GM12878 (cell line): Measurements from ENCODE around the gene CAMTA1. TPM values are rescaled to one million over a fixed set of nuclear protein-coding genes. Genes with fewer than 3 reads are reported as not detected.

Experiments used
- ATAC-seq: fragments of 200-7000 bp; cut with Tn5 transposase; 3 replicates; pipeline ENCODE4 v1.9.1; 2020; ENCODE audit warnings: mild to moderate bottlenecking, moderate library complexity
- BruUV-seq: library from RNA; stranded (reverse); fragments of 400-500 nt; replicated peaks from 2 replicates; lab custom pipeline; 2021; lab: Mats Ljungman, UMichigan
- CTCF ChIA-PET: fragments of 300-600 bp; sonication (Branson Sonifier 250); formaldehyde crosslinking; extraction: SDS; loops from one replicate; lab custom pipeline; 2021; ENCODE audit warnings: inconsistent platforms; lab: Yijun Ruan, JAX
- POLR2A ChIA-PET: fragments of 350-600 bp; formaldehyde crosslinking; extraction: SDS; loops from one replicate; lab custom pipeline; 2021; ENCODE audit warnings: inconsistent platforms; lab: Charles Lee
- RAD21 ChIA-PET: fragments of 300-600 bp; sonication (Branson Sonifier 250); formaldehyde crosslinking; loops from one replicate; lab custom pipeline; 2023; ENCODE audit warnings: antibody characterized with exemption; ENCODE audit not compliant: unreplicated experiment; lab: Charles Lee
- SMC1A ChIA-PET: fragments of 300-600 bp; sonication (Branson Sonifier 250); formaldehyde crosslinking; loops from one replicate; lab custom pipeline; 2023; ENCODE audit not compliant: unreplicated experiment, uncharacterized antibody; lab: Charles Lee
- DNase-seq: peaks from one replicate; pipeline ENCODE4 v3.0.0-alpha.2; 2011; ENCODE audit warnings: low read depth, low spot score
- FAIRE-seq: peaks from 3 replicates; lab custom pipeline; 2011; peaks lifted over from hg19 to GRCh38; lab: Jason Lieb, UNC
- H2AFZ ChIP-seq: 2 replicates; pipeline ENCODE4 v1.6.0; 2011; ENCODE audit warnings: low read depth, low read length, control low read depth; ENCODE audit not compliant: control insufficient read depth
- H3K27ac ChIP-seq: 2 replicates; pipeline ENCODE4 v1.5.1; 2011; ENCODE audit warnings: control low read depth; ENCODE audit not compliant: control insufficient read depth, insufficient read depth
- H3K27me3 ChIP-seq, 2 experiments: replicated peaks in 1 of 2; 2 replicates each; pipeline versions ENCODE4 v1.6.0 to v1.6.1; 2011; ENCODE audit warnings: low read length in 1 of 2; ENCODE audit not compliant: control insufficient read depth in 2 of 2, insufficient read depth in 2 of 2
- H3K36me3 ChIP-seq, 2 experiments: 2 replicates each; pipeline ENCODE4 v1.5.1; 2011; ENCODE audit warnings: low read length in 1 of 2; ENCODE audit not compliant: control insufficient read depth in 2 of 2, insufficient read depth in 2 of 2
- H3K4me1 ChIP-seq: 2 replicates; pipeline ENCODE4 v1.6.1; 2011; ENCODE audit warnings: mild to moderate bottlenecking, low read length, moderate library complexity, mixed read lengths; ENCODE audit not compliant: control insufficient read depth, insufficient read depth
- H3K4me2 ChIP-seq: 2 replicates; pipeline ENCODE4 v1.6.0; 2011; ENCODE audit warnings: control low read depth; ENCODE audit not compliant: control insufficient read depth, insufficient read depth
- H3K4me3 ChIP-seq: fragments of 200-600 bp; sonication (generic); 2 replicates; pipeline ENCODE4 v1.5.1; 2016
- H3K79me2 ChIP-seq: 2 replicates; pipeline ENCODE4 v1.6.0; 2011; ENCODE audit warnings: low read length; ENCODE audit not compliant: control insufficient read depth, insufficient read depth
- H3K9ac ChIP-seq: 2 replicates; pipeline ENCODE4 v1.8.0; 2011; ENCODE audit warnings: low read length, control low read depth, mixed read lengths; ENCODE audit not compliant: control insufficient read depth, insufficient read depth
- H3K9me3 ChIP-seq: replicated peaks from 3 replicates; pipeline ENCODE4 v1.5.1; 2011; ENCODE audit warnings: mild to moderate bottlenecking, low read length; ENCODE audit not compliant: control insufficient read depth, insufficient read depth
- H4K20me1 ChIP-seq: 2 replicates; pipeline ENCODE4 v1.6.0; 2011; ENCODE audit not compliant: control insufficient read depth, insufficient read depth
- CBFB ChIP-seq: IDR thresholded peaks from 2 replicates; pipeline ENCODE4 v1.6.1; 2016; ENCODE audit warnings: antibody characterized with exemption, low read depth
- EED ChIP-seq: sonication (generic); IDR thresholded peaks from 2 replicates; pipeline ENCODE4 v1.6.1; 2016; ENCODE audit warnings: antibody characterized with exemption, low read depth
- IKZF2 ChIP-seq, 2 experiments: fragments of 450-650 bp; IDR thresholded peaks; 2 replicates each; pipeline ENCODE4 v1.6.1; 2017; ENCODE audit warnings: mild to moderate bottlenecking in 2 of 2, moderate library complexity in 2 of 2
- TAF1 ChIP-seq: IDR thresholded peaks from 2 replicates; pipeline ENCODE4 v1.6.1; 2011; ENCODE audit warnings: mild to moderate bottlenecking, low read depth, low read length, borderline replicate concordance
- WGBS: methylation state at CpG from one replicate; pipeline ENCODE4 v1.1.6; 2016; ENCODE audit warnings: low lambda C conversion rate; ENCODE audit not compliant: insufficient replicate concordance, insufficient coverage; ENCODE audit errors: missing lambda C conversion rate; 5-methylcytosine and 5-hydroxymethylcytosine counted together
- in situ Hi-C: fragments of 300-500 bp; cut with MboI; formaldehyde crosslinking; loops from 9 replicates; pipeline ENCODE4 v1.14.3; 2018; ENCODE audit warnings: mixed read lengths
- intact Hi-C: fragments of 100-400 bp; cut with micrococcal nuclease; formaldehyde crosslinking; loops from one replicate; pipeline ENCODE4 v1.14.2; 2022; ENCODE audit not compliant: unreplicated experiment
- polyA plus RNA-seq, 11 experiments: library from polyadenylated mRNA; depleted of rRNA in 4 of 11; unstranded in 6 of 11; stranded (reverse) in 5 of 11; fragments of >200 nt; fragmentation: Nextera tagmentation in 4 of 11; fragmentation: Illumina TruSeq in 1 of 11; extraction: Ambion mirVana in 4 of 11; extraction: Trizol in 1 of 11; gene quantifications; 1 replicate in 1 of 11; 2 replicates in 10 of 11; pipeline versions ENCODE4 v1.2.1 to v1.2.3, GENCODE V29; 2011 to 2016; ENCODE audit warnings: inconsistent platforms in 2 of 11, missing spikeins in 2 of 11, low read depth in 1 of 11
- total RNA-seq, 4 experiments: library from RNA; depleted of rRNA in 3 of 4; stranded (reverse); fragments of >200 nt in 3 of 4; fragmentation: Illumina TruSeq in 1 of 4; extraction: Trizol in 1 of 4; gene quantifications; 2 replicates each; pipeline versions ENCODE4 v1.2.1 to v1.2.3, GENCODE V29; 2013 to 2021
- TF ChIP-seq, protein P1 (sequence below): IDR thresholded peaks from 2 replicates; pipeline ENCODE4 v1.6.1; 2012; ENCODE audit warnings: mild to moderate bottlenecking, low read depth, low read length

CAMTA1 gene
- total and polyA plus RNA-seq, 10 of the 15 experiments (the other 5 are each of a cell fraction or from before 2014, with no cell fraction given) = 37.7 to 148 (median 76.4) TPM

DNA sequence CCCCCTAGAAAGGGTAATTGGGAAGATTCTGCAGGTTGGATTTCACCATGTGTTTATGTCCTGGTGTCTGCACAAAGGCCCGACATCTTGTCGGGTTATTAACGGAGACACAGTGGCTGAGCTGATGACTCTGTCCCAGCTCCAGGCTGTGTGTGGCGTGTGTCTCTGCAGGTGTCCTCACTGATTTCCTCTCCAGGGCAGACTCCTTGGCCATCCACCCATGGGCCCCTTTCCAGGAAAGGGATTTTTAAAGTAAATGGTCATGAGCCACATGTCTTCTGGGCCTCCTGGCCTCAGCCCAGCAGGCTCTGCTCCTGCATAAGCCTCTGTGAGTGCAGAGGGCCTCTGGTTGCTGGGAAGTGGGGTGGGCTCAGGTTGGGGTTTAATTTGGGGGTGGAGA lies 567.1 kb downstream of the CAMTA1 start:
- ChIA-PET POLR2A (no interaction called here), RAD21 (no interaction called here), CTCF (no interaction called here), SMC1A (no interaction called here)
- H3K36me3 ChIP-seq = no peaks in the 10 kb centered on the region
- H3K27ac ChIP-seq = no peak overlapping the region
- in situ Hi-C loops = no loop called here
- intact Hi-C loops = no loop called here
- H3K4me2 ChIP-seq = no peak overlapping the region
- no peaks in the 10 kb centered on the region for H3K79me2 ChIP-seq
- no peaks in the 10 kb centered on the region for H4K20me1 ChIP-seq
- H3K9ac ChIP-seq = no peak overlapping the region
- TF ChIP-seq IKZF2 (IDR thresholded peaks at IDR 0.05) = no peak
- TF ChIP-seq TAF1 = no peak
- TF ChIP-seq, protein P1, sequence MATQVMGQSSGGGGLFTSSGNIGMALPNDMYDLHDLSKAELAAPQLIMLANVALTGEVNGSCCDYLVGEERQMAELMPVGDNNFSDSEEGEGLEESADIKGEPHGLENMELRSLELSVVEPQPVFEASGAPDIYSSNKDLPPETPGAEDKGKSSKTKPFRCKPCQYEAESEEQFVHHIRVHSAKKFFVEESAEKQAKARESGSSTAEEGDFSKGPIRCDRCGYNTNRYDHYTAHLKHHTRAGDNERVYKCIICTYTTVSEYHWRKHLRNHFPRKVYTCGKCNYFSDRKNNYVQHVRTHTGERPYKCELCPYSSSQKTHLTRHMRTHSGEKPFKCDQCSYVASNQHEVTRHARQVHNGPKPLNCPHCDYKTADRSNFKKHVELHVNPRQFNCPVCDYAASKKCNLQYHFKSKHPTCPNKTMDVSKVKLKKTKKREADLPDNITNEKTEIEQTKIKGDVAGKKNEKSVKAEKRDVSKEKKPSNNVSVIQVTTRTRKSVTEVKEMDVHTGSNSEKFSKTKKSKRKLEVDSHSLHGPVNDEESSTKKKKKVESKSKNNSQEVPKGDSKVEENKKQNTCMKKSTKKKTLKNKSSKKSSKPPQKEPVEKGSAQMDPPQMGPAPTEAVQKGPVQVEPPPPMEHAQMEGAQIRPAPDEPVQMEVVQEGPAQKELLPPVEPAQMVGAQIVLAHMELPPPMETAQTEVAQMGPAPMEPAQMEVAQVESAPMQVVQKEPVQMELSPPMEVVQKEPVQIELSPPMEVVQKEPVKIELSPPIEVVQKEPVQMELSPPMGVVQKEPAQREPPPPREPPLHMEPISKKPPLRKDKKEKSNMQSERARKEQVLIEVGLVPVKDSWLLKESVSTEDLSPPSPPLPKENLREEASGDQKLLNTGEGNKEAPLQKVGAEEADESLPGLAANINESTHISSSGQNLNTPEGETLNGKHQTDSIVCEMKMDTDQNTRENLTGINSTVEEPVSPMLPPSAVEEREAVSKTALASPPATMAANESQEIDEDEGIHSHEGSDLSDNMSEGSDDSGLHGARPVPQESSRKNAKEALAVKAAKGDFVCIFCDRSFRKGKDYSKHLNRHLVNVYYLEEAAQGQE = no peak
- TF ChIP-seq EED = no peak
- TF ChIP-seq CBFB = no peak
- H3K27me3 ChIP-seq = peaks cover 0 to 1% of the 10 kb centered on the region in 2 experiments; a peak in 3 of 4 replicates
- no peak overlapping the region for H2AFZ ChIP-seq
- H3K9me3 ChIP-seq = no peaks in the 10 kb centered on the region
- DNase-seq (no peak), FAIRE-seq (no peak), ATAC-seq (no peak)
- BruUV-seq = no TSS peak
- WGBS = 63% methylated on average over 4 of the region's 4 CpGs
- no peaks in the 10 kb centered on the region for H3K4me1 ChIP-seq
- no peak overlapping the region for H3K4me3 ChIP-seq
